Natural killer cell (primary cell): ENCODE measurements around the gene PRKAR1A. TPM values are rescaled to one million over a fixed set of nuclear protein-coding genes. Genes with fewer than 3 reads are reported as not detected.
A peak's percentile ranks its signal among the peaks of the same experiment; 100 is the strongest.
"Not testable (repeated sequence)": the region's sequence is repeated elsewhere in the genome, so short reads cannot be mapped to it uniquely, and the experiment has no call there.

Source experiments
- ATAC-seq, 3 donors: fragments of 150-1000 bp in 2 of 3; fragments of 200-7000 bp in 1 of 3; cut with Tn5 transposase; 1 replicate in 1 of 3; 2 replicates in 2 of 3; pipeline ENCODE4 v1.10.0; 2021; ENCODE audit warnings: mild to moderate bottlenecking in 2 of 3, moderate library complexity in 2 of 3
- DNase-seq, 2 donors: peaks; one replicate each; pipeline versions ENCODE4 v3.0.0 to v3.0.0-alpha.2; 2013 to 2021; ENCODE audit warnings: mixed read lengths in 1 of 2
- H3K27ac ChIP-seq: one replicate; pipeline ENCODE4 v1.5.1; 2013; ENCODE audit warnings: mild to moderate bottlenecking, low read length
- H3K27me3 ChIP-seq: one replicate; pipeline ENCODE4 v1.6.1; 2013; ENCODE audit warnings: low read length; ENCODE audit not compliant: control insufficient read depth, insufficient read depth
- H3K36me3 ChIP-seq: one replicate; pipeline ENCODE4 v1.6.1; 2013; ENCODE audit warnings: low read length; ENCODE audit not compliant: control insufficient read depth, insufficient read depth
- H3K4me1 ChIP-seq: one replicate; pipeline ENCODE4 v1.6.1; 2013; ENCODE audit warnings: low read length; ENCODE audit not compliant: control insufficient read depth, insufficient read depth
- H3K4me3 ChIP-seq: one replicate; pipeline ENCODE4 v1.5.1; 2013; ENCODE audit warnings: low read length
- H3K9me3 ChIP-seq: one replicate; pipeline ENCODE4 v1.6.1; 2013; ENCODE audit warnings: low read length; ENCODE audit not compliant: control insufficient read depth, insufficient read depth
- H3K27ac Mint-ChIP-seq, 2 donors: one replicate each; pipeline ENCODE4 v1.8.0; 2022; ENCODE audit warnings: mild to moderate bottlenecking in 2 of 2, mixed read lengths in 2 of 2, moderate library complexity in 1 of 2
- H3K27me3 Mint-ChIP-seq, 2 donors: one replicate each; pipeline ENCODE4 v1.8.0; 2022; ENCODE audit warnings: low read depth in 2 of 2, mixed read lengths in 2 of 2
- H3K36me3 Mint-ChIP-seq: one replicate; pipeline ENCODE4 v1.8.0; 2022; ENCODE audit warnings: mixed read lengths
- H3K4me1 Mint-ChIP-seq, 2 donors: one replicate each; pipeline ENCODE4 v1.8.0; 2022; ENCODE audit warnings: mixed read lengths in 2 of 2
- H3K4me3 Mint-ChIP-seq: one replicate; pipeline ENCODE4 v1.8.0; 2022; ENCODE audit warnings: mild to moderate bottlenecking, moderate library complexity, mixed read lengths
- H3K9me3 Mint-ChIP-seq, 2 donors: one replicate each; pipeline ENCODE4 v1.8.0; 2022; ENCODE audit warnings: mixed read lengths in 2 of 2
- CTCF ChIP-seq: fragments of 200-600 bp; IDR thresholded peaks from one replicate; pipeline ENCODE4 v1.8.0; 2022; ENCODE audit warnings: antibody characterized with exemption
- WGBS: methylation state at CpG from one replicate; pipeline ENCODE4 v1.1.7; 2013; ENCODE audit warnings: missing lambda C conversion rate; ENCODE audit not compliant: insufficient coverage; 5-methylcytosine and 5-hydroxymethylcytosine counted together
- intact Hi-C: fragments of 100-400 bp; cut with micrococcal nuclease; formaldehyde crosslinking; loops from one replicate; pipeline ENCODE4 v1.14.2; 2022
- total RNA-seq, 4 donors: library from RNA; stranded (reverse); fragments of 120-200 nt in 1 of 4; gene quantifications; one replicate each; pipeline versions ENCODE4 v1.2.3 to v1.2.4, GENCODE V29; 2013 to 2022

The PRKAR1A gene
- total RNA-seq, 3 donors from 2014 or later (not counting 1 experiment from before 2014, with no cell fraction given): 215 to 267 (median 234) TPM

- Mint-ChIP-seq H3K4me3 (no peak overlapping the region), H3K27me3 (no peaks in the 10 kb centered on the region), H3K4me1 (peaks cover 68% of the 10 kb centered on the region in 2 donors), H3K9me3 (no peaks in the 10 kb centered on the region), H3K27ac (peak overlapping the region; percentile 73 to 98), H3K36me3 (peaks cover 25% of the 10 kb centered on the region)
- TF ChIP-seq CTCF: no peak
- Histone ChIP-seq H3K9me3 (no peaks in the 10 kb centered on the region), H3K27ac (no peak overlapping the region), H3K4me1 (no peaks in the 10 kb centered on the region), H3K27me3 (no peaks in the 10 kb centered on the region), H3K36me3 (peaks cover 40% of the 10 kb centered on the region), H3K4me3 (no peak overlapping the region)
- DNase-seq (no peak), ATAC-seq (no peak)
- intact Hi-C loops: no loop called here
- WGBS: 93% methylated on average over 1 of the region's 1 CpG
Measured at GRCh38 chr17:68516732-68517131, 4.5 kb downstream of the PRKAR1A start.

- H3K4me3 ChIP-seq, intact Hi-C loops, DNase-seq, H3K4me1 ChIP-seq, H3K4me3 Mint-ChIP-seq, H3K27ac ChIP-seq, H3K27me3 Mint-ChIP-seq, H3K27me3 ChIP-seq, ATAC-seq, H3K9me3 ChIP-seq, H3K9me3 Mint-ChIP-seq: not testable (repeated sequence)
- H3K27ac Mint-ChIP-seq: peak overlapping the region; percentile 73 to 98
- H3K36me3 Mint-ChIP-seq: peaks cover 25% of the 10 kb centered on the region
- peaks cover 48% of the 10 kb centered on the region for H3K36me3 ChIP-seq
- peaks cover 69 to 71% of the 10 kb centered on the region in 2 donors for H3K4me1 Mint-ChIP-seq
- WGBS: 95% methylated on average over 3 of the region's 3 CpGs
Measured at GRCh38 chr17:68517605-68518004, 5.4 kb downstream of the PRKAR1A start.

- no peaks in the 10 kb centered on the region for H3K27me3 Mint-ChIP-seq
- Histone ChIP-seq H3K36me3 (peaks cover 51% of the 10 kb centered on the region), H3K4me1 (no peaks in the 10 kb centered on the region), H3K27ac (no peak overlapping the region), H3K4me3 (no peak overlapping the region), H3K9me3 (no peaks in the 10 kb centered on the region), H3K27me3 (no peaks in the 10 kb centered on the region)
- TF ChIP-seq CTCF: no peak
- H3K4me1 Mint-ChIP-seq: peaks cover 64 to 68% of the 10 kb centered on the region in 2 donors
- DNase-seq (no peak), ATAC-seq (peak in 1 of 3 donors; percentile 29)
- 97% methylated on average over 9 of the region's 9 CpGs for WGBS
- no peak overlapping the region for H3K4me3 Mint-ChIP-seq
- peaks cover 25% of the 10 kb centered on the region for H3K36me3 Mint-ChIP-seq
- intact Hi-C loops: no loop called here
- peak overlapping the region; percentile 73 to 98 for H3K27ac Mint-ChIP-seq
- no peaks in the 10 kb centered on the region for H3K9me3 Mint-ChIP-seq
Measured at GRCh38 chr17:68518063-68518815, 6.0 kb downstream of the PRKAR1A start.

GRCh38 chr17:68519051-68519450 lies 6.8 kb downstream of the PRKAR1A start:
- peaks cover 32% of the 10 kb centered on the region for H3K36me3 Mint-ChIP-seq
- H3K36me3 ChIP-seq: peaks cover 59% of the 10 kb centered on the region

More at GRCh38 chr17:68519051-68519450, 6.8 kb downstream of the PRKAR1A start:
- DNase-seq, H3K4me3 Mint-ChIP-seq, H3K9me3 ChIP-seq, H3K9me3 Mint-ChIP-seq, H3K27me3 Mint-ChIP-seq, intact Hi-C loops, H3K27me3 ChIP-seq, H3K4me3 ChIP-seq, H3K27ac ChIP-seq, H3K4me1 ChIP-seq: not testable (repeated sequence)
- H3K4me1 Mint-ChIP-seq: peaks cover 56 to 60% of the 10 kb centered on the region in 2 donors
- peak overlapping the region; percentile 61 to 98 for H3K27ac Mint-ChIP-seq
- WGBS: 80% methylated on average over 3 of the region's 3 CpGs
- ATAC-seq: peak in 1 of 3 donors; percentile 7
